Measurements from ENCODE around the gene PLA2G5. TPM values are rescaled to one million over a fixed set of nuclear protein-coding genes. Genes with fewer than 3 reads are reported as not detected.

PLA2G5 gene
- polyA plus RNA-seq, 3 donors: not detected

GRCh38 chr1:20083178-20083944 is 13.4 kb downstream of the PLA2G5 start:
- no peaks in the 10 kb centered on the region for H3K36me3 Mint-ChIP-seq
- peaks cover 0 to 6% (median 1%) of the 10 kb centered on the region in 7 donors for H3K9me3 Mint-ChIP-seq
- H3K27ac Mint-ChIP-seq: no peak overlapping the region
- TF ChIP-seq, protein P1, sequence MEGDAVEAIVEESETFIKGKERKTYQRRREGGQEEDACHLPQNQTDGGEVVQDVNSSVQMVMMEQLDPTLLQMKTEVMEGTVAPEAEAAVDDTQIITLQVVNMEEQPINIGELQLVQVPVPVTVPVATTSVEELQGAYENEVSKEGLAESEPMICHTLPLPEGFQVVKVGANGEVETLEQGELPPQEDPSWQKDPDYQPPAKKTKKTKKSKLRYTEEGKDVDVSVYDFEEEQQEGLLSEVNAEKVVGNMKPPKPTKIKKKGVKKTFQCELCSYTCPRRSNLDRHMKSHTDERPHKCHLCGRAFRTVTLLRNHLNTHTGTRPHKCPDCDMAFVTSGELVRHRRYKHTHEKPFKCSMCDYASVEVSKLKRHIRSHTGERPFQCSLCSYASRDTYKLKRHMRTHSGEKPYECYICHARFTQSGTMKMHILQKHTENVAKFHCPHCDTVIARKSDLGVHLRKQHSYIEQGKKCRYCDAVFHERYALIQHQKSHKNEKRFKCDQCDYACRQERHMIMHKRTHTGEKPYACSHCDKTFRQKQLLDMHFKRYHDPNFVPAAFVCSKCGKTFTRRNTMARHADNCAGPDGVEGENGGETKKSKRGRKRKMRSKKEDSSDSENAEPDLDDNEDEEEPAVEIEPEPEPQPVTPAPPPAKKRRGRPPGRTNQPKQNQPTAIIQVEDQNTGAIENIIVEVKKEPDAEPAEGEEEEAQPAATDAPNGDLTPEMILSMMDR (IDR thresholded peaks at IDR 0.05): no peak
- H3K4me3 Mint-ChIP-seq: no peak overlapping the region
- WGBS (ENCODE audit: insufficient coverage): 91% methylated on average over 5 of the region's 10 CpGs
- H4K20me1 ChIP-seq (ENCODE audit: insufficient read depth, low read length): no peaks in the 10 kb centered on the region
- peaks cover 8 to 13% of the 10 kb centered on the region in 2 donors for H3K4me1 ChIP-seq (ENCODE audit: control insufficient read depth in 1 of 2, insufficient read depth in 2 of 2, low read length in 2 of 2)
- peaks cover 0 to 19% of the 10 kb centered on the region in 2 donors for H3K27me3 ChIP-seq (ENCODE audit: control insufficient read depth in 2 of 2, insufficient read depth in 2 of 2, low read length in 2 of 2)
- no peaks in the 10 kb centered on the region for H3K9me3 ChIP-seq (replicated peaks in 1 of 2; ENCODE audit: control insufficient read depth in 1 of 2, insufficient read depth in 1 of 2, low read length in 2 of 2)
- H3K79me2 ChIP-seq (ENCODE audit: insufficient read depth, low read length): no peaks in the 10 kb centered on the region
- peaks cover 12% of the 10 kb centered on the region for H3K4me1 Mint-ChIP-seq
- DNase-seq: no peak
- intact Hi-C loops (cut with micrococcal nuclease): no loop called here
- H3K9ac ChIP-seq (ENCODE audit: insufficient read depth, low read length, poor library complexity, severe bottlenecking): no peak overlapping the region
- H3K27ac ChIP-seq (ENCODE audit: low read depth in 1 of 2, low read length in 2 of 2): no peak overlapping the region
- H3K4me2 ChIP-seq (replicated peaks; ENCODE audit: extremely low read depth, low read length, poor library complexity, severe bottlenecking): no peak overlapping the region
- peaks cover 25 to 43% (median 27%) of the 10 kb centered on the region in 3 donors for H3K27me3 Mint-ChIP-seq (ENCODE audit: low read depth in 3 of 3)
- H3K4me3 ChIP-seq (replicated peaks in 1 of 3; ENCODE audit: low read depth in 2 of 3, low read length in 3 of 3): no peak overlapping the region
- H2AFZ ChIP-seq (ENCODE audit: insufficient read depth, low read depth, low read length, poor library complexity, severe bottlenecking): no peak overlapping the region
- H3K36me3 ChIP-seq (replicated peaks in 1 of 2; ENCODE audit: control insufficient read depth in 1 of 2, insufficient read depth in 2 of 2, low read length in 2 of 2): no peaks in the 10 kb centered on the region

GRCh38 chr1:20086800-20087199 is 16.8 kb downstream of the PLA2G5 start:
- Histone ChIP-seq H3K4me3 (replicated peaks in 1 of 3; ENCODE audit: low read depth in 2 of 3, low read length in 3 of 3) (no peak overlapping the region), H4K20me1 (ENCODE audit: insufficient read depth, low read length) (no peaks in the 10 kb centered on the region), H3K9me3 (replicated peaks in 1 of 2; ENCODE audit: control insufficient read depth in 1 of 2, insufficient read depth in 1 of 2, low read length in 2 of 2) (peaks cover 0 to 3% of the 10 kb centered on the region in 2 donors), H3K36me3 (replicated peaks in 1 of 2; ENCODE audit: control insufficient read depth in 1 of 2, insufficient read depth in 2 of 2, low read length in 2 of 2) (no peaks in the 10 kb centered on the region), H3K27ac (ENCODE audit: low read depth in 1 of 2, low read length in 2 of 2) (no peak overlapping the region), H3K4me2 (replicated peaks; ENCODE audit: extremely low read depth, low read length, poor library complexity, severe bottlenecking) (no peak overlapping the region), H2AFZ (ENCODE audit: insufficient read depth, low read depth, low read length, poor library complexity, severe bottlenecking) (no peak overlapping the region), H3K27me3 (ENCODE audit: control insufficient read depth in 2 of 2, insufficient read depth in 2 of 2, low read length in 2 of 2) (peaks cover 0 to 3% of the 10 kb centered on the region in 2 donors), H3K9ac (ENCODE audit: insufficient read depth, low read length, poor library complexity, severe bottlenecking) (no peak overlapping the region), H3K4me1 (ENCODE audit: control insufficient read depth in 1 of 2, insufficient read depth in 2 of 2, low read length in 2 of 2) (no peaks in the 10 kb centered on the region), H3K79me2 (ENCODE audit: insufficient read depth, low read length) (no peaks in the 10 kb centered on the region)
- intact Hi-C loops (cut with micrococcal nuclease): no loop called here
- Mint-ChIP-seq H3K9me3 (peaks cover 0 to 8% (median 2%) of the 10 kb centered on the region in 7 donors), H3K4me3 (no peak overlapping the region), H3K27ac (no peak overlapping the region), H3K36me3 (no peaks in the 10 kb centered on the region), H3K4me1 (no peaks in the 10 kb centered on the region), H3K27me3 (ENCODE audit: low read depth in 3 of 3) (peaks cover 13 to 18% (median 14%) of the 10 kb centered on the region in 3 donors)
- TF ChIP-seq, protein P1 (IDR thresholded peaks at IDR 0.05): no peak
- DNase-seq: no peak
- no CpG with 5 or more reads among the region's 1 CpG for WGBS (ENCODE audit: insufficient coverage)
